Neural progenitor cell (in vitro differentiated cells): ENCODE data around the gene EN2. TPM values are rescaled to one million over a fixed set of nuclear protein-coding genes. Genes with fewer than 3 reads are reported as not detected.

Source experiments
- DNase-seq: peaks from one replicate; pipeline ENCODE4 v3.0.0-alpha.2; 2016; ENCODE audit warnings: low spot score
- H2AFZ ChIP-seq: fragments of 200-600 bp; sonication (generic); replicated peaks from 2 replicates; pipeline ENCODE4 v1.6.1; 2016; ENCODE audit warnings: antibody characterized with exemption
- H3F3A ChIP-seq: fragments of 200-600 bp; sonication (generic); 2 replicates; pipeline ENCODE4 v1.6.1; 2016; ENCODE audit warnings: antibody characterized with exemption, low read depth
- H3K27ac ChIP-seq: fragments of 200-600 bp; sonication (generic); 2 replicates; pipeline ENCODE4 v1.5.1; 2016; ENCODE audit warnings: mild to moderate bottlenecking
- H3K27me3 ChIP-seq: fragments of 200-600 bp; sonication (generic); 2 replicates; pipeline ENCODE4 v1.6.1; 2016; ENCODE audit warnings: mild to moderate bottlenecking, moderate library complexity
- H3K36me3 ChIP-seq: fragments of 200-600 bp; sonication (generic); 2 replicates; pipeline ENCODE4 v1.5.1; 2016
- H3K4me1 ChIP-seq: fragments of 200-600 bp; sonication (generic); 2 replicates; pipeline ENCODE4 v1.6.1; 2016; ENCODE audit warnings: mixed run types
- H3K4me2 ChIP-seq: fragments of 200-600 bp; sonication (generic); 2 replicates; pipeline ENCODE4 v1.6.1; 2016
- H3K4me3 ChIP-seq: fragments of 200-600 bp; sonication (generic); 2 replicates; pipeline ENCODE4 v1.5.1; 2016
- H3K79me2 ChIP-seq: fragments of 200-600 bp; sonication (generic); 2 replicates; pipeline ENCODE4 v1.6.1; 2016; ENCODE audit warnings: low read depth
- H3K9ac ChIP-seq: fragments of 200-600 bp; sonication (generic); 2 replicates; pipeline ENCODE4 v1.6.1; 2016
- H3K9me3 ChIP-seq: fragments of 200-600 bp; sonication (generic); 2 replicates; pipeline ENCODE4 v1.5.1; 2016; ENCODE audit warnings: low read depth
- H4K20me1 ChIP-seq: fragments of 200-600 bp; sonication (generic); 2 replicates; pipeline ENCODE4 v1.6.1; 2016; ENCODE audit warnings: low read depth
- H3K27ac Mint-ChIP-seq: 3 replicates; pipeline ENCODE4 v1.8.0; 2021; ENCODE audit warnings: mixed read lengths
- H3K27me3 Mint-ChIP-seq: 2 replicates; pipeline ENCODE4 v1.8.0; 2022; ENCODE audit warnings: low read depth, mild to moderate bottlenecking, inconsistent platforms, moderate library complexity, mixed read lengths; ENCODE audit not compliant: insufficient read depth
- H3K36me3 Mint-ChIP-seq: 3 replicates; pipeline ENCODE4 v1.8.0; 2021; ENCODE audit warnings: mixed read lengths
- H3K4me1 Mint-ChIP-seq: 3 replicates; pipeline ENCODE4 v1.8.0; 2021; ENCODE audit warnings: mixed read lengths
- H3K4me3 Mint-ChIP-seq: 3 replicates; pipeline ENCODE4 v1.8.0; 2021; ENCODE audit warnings: mild to moderate bottlenecking, moderate library complexity, mixed read lengths
- H3K9me3 Mint-ChIP-seq: 3 replicates; pipeline ENCODE4 v1.8.0; 2020; ENCODE audit warnings: mixed read lengths
- CTCF ChIP-seq: fragments of 200-600 bp; sonication (generic); IDR thresholded peaks from 2 replicates; pipeline ENCODE4 v1.5.1; 2017; ENCODE audit warnings: antibody characterized with exemption, mild to moderate bottlenecking
- EZH2 ChIP-seq: fragments of 200-600 bp; sonication (generic); IDR thresholded peaks from 2 replicates; pipeline ENCODE4 v1.6.1; 2017; ENCODE audit warnings: antibody characterized with exemption, mild to moderate bottlenecking, moderate library complexity
- EZH2phosphoT487 ChIP-seq: fragments of 200-600 bp; sonication (generic); IDR thresholded peaks from 2 replicates; pipeline ENCODE4 v1.6.1; 2017; ENCODE audit warnings: antibody characterized with exemption
- total RNA-seq: library from RNA; depleted of rRNA; stranded (reverse); fragments of >200 nt; gene quantifications from 2 replicates; pipeline ENCODE4 v1.2.3, GENCODE V29; 2015; ENCODE audit warnings: low replicate concordance

Gene EN2
- total RNA-seq, 1 donor from 2014 or later, result not detected

DNA sequence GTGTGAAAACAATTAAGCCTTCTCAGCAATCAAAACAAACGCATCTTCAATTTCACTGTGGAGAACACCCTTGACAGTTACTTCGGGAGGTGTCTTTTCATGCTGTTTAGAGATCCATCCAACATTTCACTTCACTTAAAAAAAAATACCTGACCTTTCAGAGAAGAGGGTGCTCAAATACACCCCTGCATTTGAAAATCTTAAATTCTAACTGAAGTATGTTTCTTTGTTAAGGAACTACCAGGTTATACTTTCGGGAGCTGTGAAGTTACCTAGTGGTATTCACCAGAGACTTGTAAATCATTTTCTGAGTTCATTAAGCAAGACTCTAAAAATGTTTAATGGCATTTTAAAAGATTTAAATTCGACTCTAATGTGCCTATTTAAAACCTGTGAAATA is 49.6 kb downstream of the EN2 start:
- H3K27ac Mint-ChIP-seq, result no peak overlapping the region
- peaks cover 34% of the 10 kb centered on the region for H3K27me3 Mint-ChIP-seq
- Histone ChIP-seq H3K36me3 (no peaks in the 10 kb centered on the region), H3K4me3 (no peak overlapping the region), H4K20me1 (peaks cover 94% of the 10 kb centered on the region), H3K4me1 (no peaks in the 10 kb centered on the region), H3K9ac (no peak overlapping the region), H3K27me3 (peaks cover 100% of the 10 kb centered on the region), H3K27ac (no peak overlapping the region), H3K4me2 (no peak overlapping the region), H3K79me2 (no peaks in the 10 kb centered on the region), H3F3A (peaks cover 33% of the 10 kb centered on the region), H3K9me3 (no peaks in the 10 kb centered on the region), H2AFZ (no peak overlapping the region)
- DNase-seq, result no peak
- peaks cover 15% of the 10 kb centered on the region for H3K36me3 Mint-ChIP-seq
- no peaks in the 10 kb centered on the region for H3K9me3 Mint-ChIP-seq
- TF ChIP-seq EZH2phosphoT487 (no peak), EZH2 (no peak), CTCF (no peak)
- peak overlapping the region; percentile 88 for H3K4me3 Mint-ChIP-seq
- H3K4me1 Mint-ChIP-seq, result peaks cover 71% of the 10 kb centered on the region

DNA sequence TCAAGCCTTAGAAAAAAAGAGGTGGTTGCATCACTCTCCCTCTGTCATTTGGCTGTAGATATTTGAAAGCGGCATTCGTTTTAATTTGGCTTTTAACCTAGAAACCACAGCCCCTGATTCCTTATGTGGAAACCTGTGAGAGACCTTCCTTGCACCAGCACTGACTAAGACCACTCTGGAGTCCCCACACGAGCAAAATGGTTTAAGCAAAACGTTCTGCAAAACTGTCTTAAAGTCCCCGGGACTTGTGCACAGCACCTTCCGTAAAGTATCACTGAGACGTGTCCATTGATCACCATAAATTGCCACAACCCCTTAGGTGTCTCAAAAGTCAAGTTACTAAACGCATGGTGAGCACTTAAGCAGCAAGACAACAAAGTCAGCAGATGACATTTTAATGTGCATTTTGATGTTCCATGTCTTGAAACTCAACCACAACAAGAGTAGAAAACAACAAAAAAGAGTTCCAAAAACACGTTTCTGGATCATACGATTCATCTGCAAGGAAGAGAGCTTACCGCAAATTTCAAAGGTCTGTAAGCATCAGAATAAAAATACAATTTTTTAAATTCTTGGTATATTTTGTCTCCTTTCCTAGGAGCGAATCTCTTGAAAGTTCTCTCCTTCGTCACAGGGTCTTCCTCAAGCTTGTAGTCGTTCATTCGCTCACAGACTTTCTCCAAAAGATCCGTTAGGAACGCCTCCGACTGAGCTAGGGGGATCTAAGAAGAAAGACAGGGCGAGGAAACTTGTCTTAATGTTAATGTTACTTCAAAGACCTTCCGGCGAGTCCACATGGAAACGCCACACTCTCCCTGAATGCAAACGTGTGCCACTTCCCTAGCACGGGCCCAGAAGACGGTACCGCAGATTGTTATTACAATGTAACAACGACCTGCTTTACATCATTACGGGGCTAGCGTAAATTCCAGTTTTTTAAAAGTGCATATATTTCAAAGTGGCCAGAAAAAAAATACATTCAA is 50.7 kb downstream of the EN2 start:
- H3K79me2 ChIP-seq, result no peaks in the 10 kb centered on the region
- H4K20me1 ChIP-seq, result peaks cover 95% of the 10 kb centered on the region
- H2AFZ ChIP-seq, result no peak overlapping the region
- no peak overlapping the region for H3K4me3 ChIP-seq
- Mint-ChIP-seq H3K4me1 (peaks cover 74% of the 10 kb centered on the region), H3K27me3 (peaks cover 35% of the 10 kb centered on the region), H3K36me3 (peaks cover 9% of the 10 kb centered on the region), H3K9me3 (no peaks in the 10 kb centered on the region), H3K4me3 (peak overlapping the region; percentile 88), H3K27ac (peak overlapping the region; percentile 92)
- H3K27me3 ChIP-seq, result peaks cover 100% of the 10 kb centered on the region
- no peaks in the 10 kb centered on the region for H3K4me1 ChIP-seq
- no peak overlapping the region for H3K4me2 ChIP-seq
- H3K9me3 ChIP-seq, result no peaks in the 10 kb centered on the region
- DNase-seq, result peak; percentile 49
- H3F3A ChIP-seq, result peaks cover 33% of the 10 kb centered on the region
- no peak overlapping the region for H3K9ac ChIP-seq
- H3K27ac ChIP-seq, result no peak overlapping the region
- H3K36me3 ChIP-seq, result no peaks in the 10 kb centered on the region
- TF ChIP-seq EZH2phosphoT487 (peak; percentile 16), EZH2 (peak; percentile 78), CTCF (no peak)

DNA sequence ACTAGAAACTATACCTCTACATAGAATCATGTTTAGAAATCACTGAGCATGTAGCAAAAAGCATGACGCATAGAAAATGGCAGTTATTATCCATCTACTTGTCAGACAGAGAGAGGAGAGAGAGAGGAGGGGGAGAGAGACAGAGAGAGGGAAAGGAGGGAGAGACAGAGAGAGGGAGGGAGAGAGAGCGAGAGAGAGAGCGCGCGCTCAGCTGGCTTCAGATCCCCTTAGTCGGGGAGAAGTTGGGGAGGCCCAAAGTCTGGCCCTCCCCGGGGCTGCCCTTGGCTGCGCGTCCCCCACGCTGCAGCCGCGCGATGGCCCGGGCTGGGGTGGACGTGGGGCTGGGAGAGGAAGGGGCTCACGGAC is 51.4 kb downstream of the EN2 start:
- Histone ChIP-seq H3K4me1 (no peaks in the 10 kb centered on the region), H3F3A (peaks cover 33% of the 10 kb centered on the region), H3K4me3 (peak overlapping the region; percentile 35), H3K4me2 (peak overlapping the region; percentile 69), H3K27ac (no peak overlapping the region), H3K36me3 (no peaks in the 10 kb centered on the region), H3K9me3 (no peaks in the 10 kb centered on the region), H3K27me3 (peaks cover 100% of the 10 kb centered on the region), H2AFZ (no peak overlapping the region), H3K9ac (no peak overlapping the region), H3K79me2 (no peaks in the 10 kb centered on the region), H4K20me1 (peaks cover 95% of the 10 kb centered on the region)
- Mint-ChIP-seq H3K4me3 (peak overlapping the region; percentile 88), H3K4me1 (peaks cover 72% of the 10 kb centered on the region), H3K27me3 (peaks cover 41% of the 10 kb centered on the region), H3K27ac (peak overlapping the region; percentile 82), H3K9me3 (no peaks in the 10 kb centered on the region), H3K36me3 (peaks cover 11% of the 10 kb centered on the region)
- DNase-seq, result peak; percentile 46
- TF ChIP-seq EZH2, result no peak
- peak; percentile 0 for TF ChIP-seq EZH2phosphoT487
- no peak for TF ChIP-seq CTCF
